ENCODE results near the gene ZNF74.

The ZNF74 gene

GRCh38 chr22:20422271-20423007, 28.5 kb downstream of the ZNF74 start:
- DNase-seq = no peak

- DNase-seq = no peak
These were observed 29.3 kb downstream of the ZNF74 start for GRCh38 chr22:20423008-20423905.

- no peak for DNase-seq
These were observed 30.1 kb downstream of the ZNF74 start for GRCh38 chr22:20423906-20424551.

GRCh38 chr22:20424568-20424931, 30.6 kb downstream of the ZNF74 start:
- no peak for DNase-seq

GRCh38 chr22:20424932-20425565, 31.1 kb downstream of the ZNF74 start:
- DNase-seq = no peak

GRCh38 chr22:20425566-20426258, 31.8 kb downstream of the ZNF74 start:
- DNase-seq = no peak

- no peak for DNase-seq
These were observed 32.3 kb downstream of the ZNF74 start for GRCh38 chr22:20426259-20426615.

GRCh38 chr22:20427104-20427944, 33.4 kb downstream of the ZNF74 start:
- no peak for DNase-seq

- no peak for DNase-seq
These were observed 34.0 kb downstream of the ZNF74 start for GRCh38 chr22:20427945-20428417.

GRCh38 chr22:20428496-20429253, 34.7 kb downstream of the ZNF74 start:
- DNase-seq = no peak

GRCh38 chr22:20429254-20430100, 35.5 kb downstream of the ZNF74 start:
- no peak for DNase-seq

- DNase-seq = no peak
These were observed 36.3 kb downstream of the ZNF74 start for GRCh38 chr22:20430101-20430719.

- no peak for DNase-seq
These were observed 37.0 kb downstream of the ZNF74 start for GRCh38 chr22:20430720-20431510.

- no peak for DNase-seq
These were observed 37.7 kb downstream of the ZNF74 start for GRCh38 chr22:20431511-20432192.

- no peak for DNase-seq
These were observed 38.3 kb downstream of the ZNF74 start for GRCh38 chr22:20432244-20432686.

- no peak for DNase-seq
These were observed 39.2 kb downstream of the ZNF74 start for GRCh38 chr22:20433191-20433590.

- no peak for DNase-seq
These were observed 39.8 kb downstream of the ZNF74 start for GRCh38 chr22:20433686-20434241.

Measured in kidney glomerular epithelial cell (primary cell).